Vagina (tissue), 2 donors: Measurements from ENCODE around the gene CERS1.

Source experiments
- CTCF ChIP-seq, 3 experiments: fragments of 450-650 bp in 2 of 3; fragments of 200-600 bp in 1 of 3; sonication (generic) in 1 of 3; IDR thresholded peaks; one replicate each; pipeline ENCODE4 v1.5.1; 2017 to 2019; ENCODE audit warnings: antibody characterized with exemption in 3 of 3, mild to moderate bottlenecking in 2 of 3, moderate library complexity in 2 of 3
- POLR2A ChIP-seq, 2 donors: fragments of 450-650 bp; IDR thresholded peaks; one replicate each; pipeline ENCODE4 v1.6.1; 2017; ENCODE audit warnings: antibody characterized with exemption in 2 of 2, mild to moderate bottlenecking in 2 of 2, moderate library complexity in 2 of 2
- POLR2AphosphoS5 ChIP-seq, 2 donors: sonication (generic); formaldehyde crosslinking; IDR thresholded peaks; one replicate each; pipeline ENCODE4 v1.9.0; 2017; ENCODE audit warnings: antibody characterized with exemption in 2 of 2, mild to moderate bottlenecking in 2 of 2, low read depth in 1 of 2; ENCODE audit not compliant: insufficient read depth in 1 of 2

GRCh38 chr19:18878858-18879578 lies 16.9 kb downstream of the CERS1 start:
- TF ChIP-seq CTCF (IDR thresholded peaks at IDR 0.05): no peak
- no peak for TF ChIP-seq POLR2AphosphoS5 (IDR thresholded peaks at IDR 0.05; ENCODE audit: insufficient read depth in 1 of 2, low read depth in 1 of 2)
- no peak for TF ChIP-seq POLR2A (IDR thresholded peaks at IDR 0.05)
